Activated CD4-positive, alpha-beta T cell treated with anti-CD3 and anti-CD28 coated beads, Interleukin-2, amount 50 U/mL, for 4 hours (primary cell): ENCODE data around the gene TIAM2.

Source experiments
- DNase-seq, 2 experiments: peaks; one replicate each; pipeline ENCODE4 v3.0.0-alpha.2; 2020

The TIAM2 gene

GRCh38 chr6:155026022-155026705 lies 31.0 kb downstream of the TIAM2 start:
- DNase-seq, result no peak

- DNase-seq, result no peak
Observed at GRCh38 chr6:155026706-155027045, 31.6 kb downstream of the TIAM2 start.

DNA sequence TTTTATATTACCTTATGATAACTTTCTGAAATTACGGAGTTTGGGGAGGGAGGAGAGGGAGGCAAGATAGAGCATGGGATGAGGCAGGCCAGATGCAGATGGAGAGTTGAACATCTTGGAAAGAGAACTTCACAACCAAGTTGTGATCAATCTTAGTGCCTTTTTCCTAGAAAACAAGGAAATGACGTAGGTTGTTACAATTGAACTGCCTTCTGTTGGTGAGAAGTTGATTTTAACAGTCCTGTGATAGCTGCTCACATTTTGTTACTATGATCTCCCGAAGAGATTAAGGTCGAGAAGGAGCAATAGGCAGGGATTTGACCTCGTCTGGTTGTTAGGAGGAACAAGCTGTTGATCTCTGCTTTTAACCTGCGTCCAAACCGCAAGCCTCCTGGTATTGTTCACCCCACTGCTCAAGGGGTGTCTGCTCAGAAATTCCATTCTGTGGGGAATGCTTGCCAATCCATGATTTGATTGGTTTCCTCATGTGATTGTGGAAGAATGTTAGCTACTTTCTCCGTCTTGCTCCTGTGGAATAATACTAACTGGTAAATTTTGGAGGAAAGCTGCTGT lies 35.1 kb downstream of the TIAM2 start:
- DNase-seq, result no peak

GRCh38 chr6:155031091-155031490 lies 36.0 kb downstream of the TIAM2 start:
- no peak for DNase-seq

GRCh38 chr6:155033021-155033791 lies 38.1 kb downstream of the TIAM2 start:
- DNase-seq, result no peak

GRCh38 chr6:155036907-155037306 lies 41.8 kb downstream of the TIAM2 start:
- DNase-seq, result no peak

DNA sequence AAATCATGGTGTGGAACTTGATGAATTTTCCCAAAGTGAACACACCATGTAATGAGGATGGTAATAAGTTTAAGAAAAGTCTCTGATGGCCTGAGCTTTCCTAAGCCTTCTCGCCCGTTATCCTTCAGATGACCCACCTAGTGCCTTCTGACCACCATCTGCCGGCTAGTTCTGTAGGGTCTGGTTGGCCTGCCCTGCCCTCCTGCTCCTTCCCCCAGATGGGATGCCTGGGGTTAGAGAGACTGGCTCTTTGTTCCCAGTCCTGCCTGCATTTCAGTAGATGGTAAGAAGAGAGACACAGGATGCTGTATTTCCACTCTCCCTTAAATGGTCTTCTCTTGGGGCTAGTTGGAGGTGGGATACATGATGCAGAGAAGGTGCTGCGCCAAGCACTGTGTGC lies 43.0 kb downstream of the TIAM2 start:
- no peak for DNase-seq

GRCh38 chr6:155038527-155038926 lies 43.4 kb downstream of the TIAM2 start:
- DNase-seq, result no peak

DNA sequence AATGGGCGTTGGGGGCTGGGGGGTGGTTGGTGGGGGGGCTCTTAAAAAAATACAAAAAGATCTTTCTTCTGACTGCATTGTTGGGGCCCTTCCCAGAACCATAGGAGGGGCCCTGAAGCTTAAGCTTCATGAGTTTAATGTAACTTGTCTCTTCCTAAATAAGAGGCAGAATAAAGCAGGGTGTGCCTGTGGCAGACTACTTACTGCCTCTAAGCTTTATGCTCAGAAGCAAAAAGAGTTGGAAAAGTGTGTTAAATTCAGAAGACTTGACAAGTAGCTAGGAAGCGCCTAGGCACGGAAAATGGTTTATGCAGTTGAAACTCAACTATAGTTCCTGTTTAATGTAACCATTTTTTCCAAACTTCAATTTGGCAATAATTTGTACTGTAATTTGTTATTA lies 44.5 kb downstream of the TIAM2 start:
- DNase-seq, result no peak

- DNase-seq, result no peak
Observed at GRCh38 chr6:155040154-155040553, 45.0 kb downstream of the TIAM2 start.

GRCh38 chr6:155040901-155041650 lies 46.0 kb downstream of the TIAM2 start:
- DNase-seq, result no peak

GRCh38 chr6:155041741-155042279 lies 46.7 kb downstream of the TIAM2 start:
- no peak for DNase-seq

- no peak for DNase-seq
Observed at GRCh38 chr6:155042983-155043382, 47.9 kb downstream of the TIAM2 start.

- no peak for DNase-seq
Observed at GRCh38 chr6:155045561-155046404, 50.7 kb downstream of the TIAM2 start.

- DNase-seq, result no peak
Observed at GRCh38 chr6:155047523-155047922, 52.4 kb downstream of the TIAM2 start.

GRCh38 chr6:155050311-155050710 lies 55.2 kb downstream of the TIAM2 start:
- peak; percentile 1 to 4 for DNase-seq

GRCh38 chr6:155054491-155055250 lies 59.6 kb downstream of the TIAM2 start:
- DNase-seq, result no peak

DNA sequence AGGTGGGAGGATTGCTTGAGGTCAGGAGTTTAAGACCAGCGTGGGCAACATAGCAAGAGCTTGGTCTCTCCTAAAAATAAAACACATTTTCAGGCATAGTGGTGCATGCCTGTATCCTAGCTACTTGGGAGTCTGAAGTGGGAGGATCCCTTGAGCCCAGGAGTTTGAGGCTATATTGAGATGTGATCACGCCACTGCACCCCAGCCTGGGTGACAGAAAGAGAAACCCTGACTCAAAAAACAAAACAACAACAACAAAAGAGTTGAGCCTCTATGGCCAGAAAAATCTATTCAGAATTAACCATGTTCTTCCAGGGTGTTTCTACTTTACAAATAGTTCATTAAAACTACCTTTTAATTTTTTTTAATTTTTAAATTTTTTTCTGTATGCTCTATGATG lies 60.6 kb downstream of the TIAM2 start:
- DNase-seq, result no peak

DNA sequence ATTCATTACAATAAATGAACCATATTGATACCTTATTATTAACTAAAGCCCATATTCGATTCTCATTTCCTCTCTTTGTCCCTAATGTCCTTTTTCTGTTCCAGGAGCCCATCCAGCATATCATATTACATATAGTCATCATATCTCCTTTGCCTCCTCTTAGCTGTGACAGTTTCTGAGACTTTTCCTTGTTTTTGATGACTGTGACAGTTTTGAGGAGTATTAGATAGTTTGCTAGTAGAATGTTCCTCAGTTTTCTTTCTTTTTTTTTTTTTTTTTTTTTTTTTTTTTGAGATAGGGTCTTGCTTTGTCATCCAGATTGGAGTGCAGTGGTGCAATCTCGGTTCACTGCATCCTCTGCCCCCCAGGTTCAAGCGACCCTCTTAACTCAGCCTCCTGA lies 61.6 kb downstream of the TIAM2 start:
- no peak for DNase-seq

GRCh38 chr6:155061381-155061780 lies 66.3 kb downstream of the TIAM2 start:
- no peak for DNase-seq

- no peak for DNase-seq
Observed at GRCh38 chr6:155062866-155063341, 67.8 kb downstream of the TIAM2 start.
